HepG2 (cell line): Measurements from ENCODE around the gene SKP2. TPM values are rescaled to one million over a fixed set of nuclear protein-coding genes. Genes with fewer than 3 reads are reported as not detected.
A peak's percentile ranks its signal among the peaks of the same experiment; 100 is the strongest.

Experiments used
- ARNT2 ChIP-seq: sonication (generic); formaldehyde crosslinking; IDR thresholded peaks from 2 replicates; pipeline ENCODE4 v1.8.0; 2022; ENCODE audit warnings: mild to moderate bottlenecking, low read depth, missing genetic modification reagents, moderate library complexity
- FOXK2 ChIP-seq: fragments of 450-650 bp; IDR thresholded peaks from 2 replicates; pipeline ENCODE4 v1.6.1; 2016
- MED13 ChIP-seq: sonication (generic); formaldehyde crosslinking; IDR thresholded peaks from 2 replicates; pipeline ENCODE4 v1.5.0; 2020; ENCODE audit warnings: missing genetic modification reagents
- NKX3-1 ChIP-seq: sonication (generic); formaldehyde crosslinking; IDR thresholded peaks from 2 replicates; pipeline ENCODE4 v1.5.0; 2020; ENCODE audit warnings: missing genetic modification reagents
- PITX1 ChIP-seq: sonication (generic); formaldehyde crosslinking; IDR thresholded peaks from 2 replicates; pipeline ENCODE4 v1.5.1; 2020; ENCODE audit warnings: mild to moderate bottlenecking, missing genetic modification reagents
- PTBP1 ChIP-seq: fragments of 200-400 bp; formaldehyde crosslinking; IDR thresholded peaks from 2 replicates; pipeline ENCODE4 v1.6.1; 2018; ENCODE audit warnings: low read length, low read depth; ENCODE audit not compliant: poor library complexity, severe bottlenecking
- SKIL ChIP-seq: sonication (generic); formaldehyde crosslinking; IDR thresholded peaks from 2 replicates; pipeline ENCODE4 v1.8.0; 2022; ENCODE audit warnings: missing genetic modification reagents, mild to moderate bottlenecking, moderate library complexity, borderline replicate concordance
- SMYD3 ChIP-seq: sonication (generic); formaldehyde crosslinking; IDR thresholded peaks from 2 replicates; pipeline ENCODE4 v1.8.1; 2023; ENCODE audit warnings: mild to moderate bottlenecking, missing genetic modification reagents
- ZBTB20 ChIP-seq: sonication (generic); formaldehyde crosslinking; IDR thresholded peaks from 2 replicates; pipeline ENCODE4 v1.8.1; 2023; ENCODE audit warnings: missing genetic modification reagents, low read depth, mild to moderate bottlenecking, borderline replicate concordance
- ZBTB38 ChIP-seq: sonication (generic); formaldehyde crosslinking; IDR thresholded peaks from 2 replicates; pipeline ENCODE4 v1.5.1; 2020; ENCODE audit warnings: mild to moderate bottlenecking, missing genetic modification reagents
- ZNF451 ChIP-seq: sonication (generic); formaldehyde crosslinking; IDR thresholded peaks from 2 replicates; pipeline ENCODE4 v1.5.0; 2020; ENCODE audit warnings: mild to moderate bottlenecking, missing genetic modification reagents
- polyA plus RNA-seq, 8 experiments: library from polyadenylated mRNA; depleted of rRNA in 3 of 8; stranded (reverse) in 7 of 8; unstranded in 1 of 8; fragments of >200 nt; fragmentation: Illumina TruSeq in 4 of 8; extraction: Trizol in 4 of 8; gene quantifications; 2 replicates each; pipeline versions ENCODE4 v1.2.1 to v1.2.3, GENCODE V29; 2011 to 2016; ENCODE audit warnings: low read depth in 4 of 8, missing spikeins in 1 of 8, mixed read lengths in 1 of 8; ENCODE audit not compliant: insufficient read depth in 1 of 8
- total RNA-seq, 5 experiments: library from RNA; depleted of rRNA; stranded (reverse); fragments of >200 nt; fragmentation: Illumina TruSeq; extraction: Trizol; gene quantifications; 2 replicates each; pipeline ENCODE4 v1.2.3, GENCODE V29; 2016; ENCODE audit warnings: low read depth in 1 of 5
- TF ChIP-seq, protein P1 (sequence below): IDR thresholded peaks from 2 replicates; pipeline ENCODE4 v1.6.1; 2016; ENCODE audit warnings: missing compliant biosample characterization, missing genetic modification reagents, borderline replicate concordance
- TF ChIP-seq, protein P2 (sequence below): sonication (generic); formaldehyde crosslinking; IDR thresholded peaks from 2 replicates; pipeline ENCODE4 v1.4.0; 2020; ENCODE audit warnings: mild to moderate bottlenecking, missing genetic modification reagents, borderline replicate concordance
- TF ChIP-seq, protein P3 (sequence below): sonication (generic); formaldehyde crosslinking; IDR thresholded peaks from 2 replicates; pipeline ENCODE4 v1.9.0; 2021; ENCODE audit warnings: missing genetic modification reagents, borderline replicate concordance

The SKP2 gene
- total and polyA plus RNA-seq, 2 of the 13 experiments (the other 11 are each of a cell fraction or from before 2014, with no cell fraction given) = 29.6 to 84.1 TPM

GRCh38 chr5:36151434-36152323 is at the start of gene SKP2, which contains the start of gene LMBRD2 (continued):
- peak; percentile 32; the same call in 1 of the 2 replicates for TF ChIP-seq SKIL (CRISPR knock-in tag)
- TF ChIP-seq, protein P1, sequence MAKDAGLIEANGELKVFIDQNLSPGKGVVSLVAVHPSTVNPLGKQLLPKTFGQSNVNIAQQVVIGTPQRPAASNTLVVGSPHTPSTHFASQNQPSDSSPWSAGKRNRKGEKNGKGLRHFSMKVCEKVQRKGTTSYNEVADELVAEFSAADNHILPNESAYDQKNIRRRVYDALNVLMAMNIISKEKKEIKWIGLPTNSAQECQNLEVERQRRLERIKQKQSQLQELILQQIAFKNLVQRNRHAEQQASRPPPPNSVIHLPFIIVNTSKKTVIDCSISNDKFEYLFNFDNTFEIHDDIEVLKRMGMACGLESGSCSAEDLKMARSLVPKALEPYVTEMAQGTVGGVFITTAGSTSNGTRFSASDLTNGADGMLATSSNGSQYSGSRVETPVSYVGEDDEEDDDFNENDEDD (CRISPR knock-in tag) = peak; percentile 96
- TF ChIP-seq FOXK2 = 0 out of 2 replicates have a peak, but pooled peaks have one; percentile 18
- no peak for TF ChIP-seq PTBP1
- TF ChIP-seq SMYD3 (CRISPR knock-in tag) = 0 out of 2 replicates have a peak, but pooled peaks have one; percentile 48
- peak; percentile 76; the same call in 1 of the 2 replicates for TF ChIP-seq ZNF451 (CRISPR knock-in tag)
- peak; percentile 74; the same call in 1 of the 2 replicates for TF ChIP-seq ZBTB38 (CRISPR knock-in tag)
- TF ChIP-seq MED13 = no peak
- TF ChIP-seq, protein P2, sequence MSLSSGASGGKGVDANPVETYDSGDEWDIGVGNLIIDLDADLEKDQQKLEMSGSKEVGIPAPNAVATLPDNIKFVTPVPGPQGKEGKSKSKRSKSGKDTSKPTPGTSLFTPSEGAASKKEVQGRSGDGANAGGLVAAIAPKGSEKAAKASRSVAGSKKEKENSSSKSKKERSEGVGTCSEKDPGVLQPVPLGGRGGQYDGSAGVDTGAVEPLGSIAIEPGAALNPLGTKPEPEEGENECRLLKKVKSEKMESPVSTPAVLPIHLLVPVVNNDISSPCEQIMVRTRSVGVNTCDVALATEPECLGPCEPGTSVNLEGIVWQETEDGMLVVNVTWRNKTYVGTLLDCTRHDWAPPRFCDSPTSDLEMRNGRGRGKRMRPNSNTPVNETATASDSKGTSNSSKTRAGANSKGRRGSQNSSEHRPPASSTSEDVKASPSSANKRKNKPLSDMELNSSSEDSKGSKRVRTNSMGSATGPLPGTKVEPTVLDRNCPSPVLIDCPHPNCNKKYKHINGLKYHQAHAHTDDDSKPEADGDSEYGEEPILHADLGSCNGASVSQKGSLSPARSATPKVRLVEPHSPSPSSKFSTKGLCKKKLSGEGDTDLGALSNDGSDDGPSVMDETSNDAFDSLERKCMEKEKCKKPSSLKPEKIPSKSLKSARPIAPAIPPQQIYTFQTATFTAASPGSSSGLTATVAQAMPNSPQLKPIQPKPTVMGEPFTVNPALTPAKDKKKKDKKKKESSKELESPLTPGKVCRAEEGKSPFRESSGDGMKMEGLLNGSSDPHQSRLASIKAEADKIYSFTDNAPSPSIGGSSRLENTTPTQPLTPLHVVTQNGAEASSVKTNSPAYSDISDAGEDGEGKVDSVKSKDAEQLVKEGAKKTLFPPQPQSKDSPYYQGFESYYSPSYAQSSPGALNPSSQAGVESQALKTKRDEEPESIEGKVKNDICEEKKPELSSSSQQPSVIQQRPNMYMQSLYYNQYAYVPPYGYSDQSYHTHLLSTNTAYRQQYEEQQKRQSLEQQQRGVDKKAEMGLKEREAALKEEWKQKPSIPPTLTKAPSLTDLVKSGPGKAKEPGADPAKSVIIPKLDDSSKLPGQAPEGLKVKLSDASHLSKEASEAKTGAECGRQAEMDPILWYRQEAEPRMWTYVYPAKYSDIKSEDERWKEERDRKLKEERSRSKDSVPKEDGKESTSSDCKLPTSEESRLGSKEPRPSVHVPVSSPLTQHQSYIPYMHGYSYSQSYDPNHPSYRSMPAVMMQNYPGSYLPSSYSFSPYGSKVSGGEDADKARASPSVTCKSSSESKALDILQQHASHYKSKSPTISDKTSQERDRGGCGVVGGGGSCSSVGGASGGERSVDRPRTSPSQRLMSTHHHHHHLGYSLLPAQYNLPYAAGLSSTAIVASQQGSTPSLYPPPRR (CRISPR knock-in tag) = peak; percentile 65; the same call in 1 of the 2 replicates
- TF ChIP-seq, protein P3, sequence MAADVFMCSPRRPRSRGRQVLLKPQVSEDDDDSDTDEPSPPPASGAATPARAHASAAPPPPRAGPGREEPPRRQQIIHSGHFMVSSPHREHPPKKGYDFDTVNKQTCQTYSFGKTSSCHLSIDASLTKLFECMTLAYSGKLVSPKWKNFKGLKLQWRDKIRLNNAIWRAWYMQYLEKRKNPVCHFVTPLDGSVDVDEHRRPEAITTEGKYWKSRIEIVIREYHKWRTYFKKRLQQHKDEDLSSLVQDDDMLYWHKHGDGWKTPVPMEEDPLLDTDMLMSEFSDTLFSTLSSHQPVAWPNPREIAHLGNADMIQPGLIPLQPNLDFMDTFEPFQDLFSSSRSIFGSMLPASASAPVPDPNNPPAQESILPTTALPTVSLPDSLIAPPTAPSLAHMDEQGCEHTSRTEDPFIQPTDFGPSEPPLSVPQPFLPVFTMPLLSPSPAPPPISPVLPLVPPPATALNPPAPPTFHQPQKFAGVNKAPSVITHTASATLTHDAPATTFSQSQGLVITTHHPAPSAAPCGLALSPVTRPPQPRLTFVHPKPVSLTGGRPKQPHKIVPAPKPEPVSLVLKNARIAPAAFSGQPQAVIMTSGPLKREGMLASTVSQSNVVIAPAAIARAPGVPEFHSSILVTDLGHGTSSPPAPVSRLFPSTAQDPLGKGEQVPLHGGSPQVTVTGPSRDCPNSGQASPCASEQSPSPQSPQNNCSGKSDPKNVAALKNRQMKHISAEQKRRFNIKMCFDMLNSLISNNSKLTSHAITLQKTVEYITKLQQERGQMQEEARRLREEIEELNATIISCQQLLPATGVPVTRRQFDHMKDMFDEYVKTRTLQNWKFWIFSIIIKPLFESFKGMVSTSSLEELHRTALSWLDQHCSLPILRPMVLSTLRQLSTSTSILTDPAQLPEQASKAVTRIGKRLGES (CRISPR knock-in tag) = 0 out of 2 replicates have a peak, but pooled peaks have one; percentile 37
- peak; percentile 42; the same call in 1 of the 2 replicates for TF ChIP-seq ZBTB20
- TF ChIP-seq NKX3-1 (CRISPR knock-in tag) = 0 out of 2 replicates have a peak, but pooled peaks have one; percentile 26
- TF ChIP-seq PITX1 (CRISPR knock-in tag) = peak; percentile 58; the same call in 1 of the 2 replicates
- peak; percentile 44; the same call in 1 of the 2 replicates for TF ChIP-seq ARNT2 (CRISPR knock-in tag)
